Adrenal gland (tissue), 12 donors: ENCODE data around the gene LOXHD1. TPM values are rescaled to one million over a fixed set of nuclear protein-coding genes. Genes with fewer than 3 reads are reported as not detected.

Experiments used
- DNase-seq, 7 donors: peaks; one replicate each; pipeline ENCODE4 v3.0.0-alpha.2; 2019 to 2020
- H3K27ac ChIP-seq, 5 donors: fragments of 200-600 bp; sonication (generic) in 4 of 5; 1 replicate in 3 of 5; 2 replicates in 2 of 5; pipeline versions ENCODE4 v1.5.1 to v1.8.0; 2016 to 2020; ENCODE audit warnings: mild to moderate bottlenecking in 1 of 5
- H3K27me3 ChIP-seq: fragments of 200-600 bp; 2 replicates; pipeline ENCODE4 v1.8.0; 2021
- H3K36me3 ChIP-seq, 2 donors: fragments of 200-600 bp; replicated peaks in 1 of 2; 1 replicate in 1 of 2; 2 replicates in 1 of 2; pipeline versions ENCODE4 v1.5.1 to v1.8.0; 2018 to 2022
- H3K4me1 ChIP-seq, 2 donors: fragments of 200-600 bp; replicated peaks in 1 of 2; 1 replicate in 1 of 2; 2 replicates in 1 of 2; pipeline versions ENCODE4 v1.5.1 to v1.8.0; 2018 to 2021
- H3K4me3 ChIP-seq, 4 donors: fragments of 200-600 bp; sonication (generic) in 3 of 4; one replicate each; pipeline ENCODE4 v1.5.1; 2016 to 2018
- H3K9me3 ChIP-seq, 3 donors: fragments of 200-600 bp; sonication (generic) in 1 of 3; replicated peaks in 1 of 3; 1 replicate in 2 of 3; 2 replicates in 1 of 3; pipeline versions ENCODE4 v1.5.1 to v1.8.0; 2016 to 2021
- POLR2A ChIP-seq, 2 donors: fragments of 450-650 bp; IDR thresholded peaks; one replicate each; pipeline ENCODE4 v1.6.1; 2017; ENCODE audit warnings: antibody characterized with exemption in 2 of 2, mild to moderate bottlenecking in 2 of 2, moderate library complexity in 1 of 2
- WGBS, 4 donors: extraction: QIAGEN DNeasy Blood & Tissue Kit in 2 of 4; methylation state at CpG; one replicate each; pipeline versions ENCODE4 v1.1.5 to v1.1.7; 2013 to 2017; 5-methylcytosine and 5-hydroxymethylcytosine counted together
- intact Hi-C, 2 donors: fragments of 100-400 bp; cut with DNase I; formaldehyde crosslinking; loops; one replicate each; pipeline versions ENCODE4 v1.14.1 to v1.15.0; 2022 to 2023
- polyA plus RNA-seq, 3 donors: library from polyadenylated mRNA; stranded (reverse); fragments of 200-250 nt in 2 of 3; fragments of 350-450 nt in 1 of 3; fragmentation: Illumina TruSeq in 1 of 3; extraction: RNeasy Lipid Tissue Mini Kit (QIAGEN cat#74804) in 1 of 3; gene quantifications; one replicate each; pipeline ENCODE4 v1.2.3, GENCODE V29; 2013 to 2014
- total RNA-seq, 9 donors: library from RNA; depleted of rRNA in 4 of 9; stranded (reverse); fragments of >200 nt in 4 of 9; fragments of 120-200 nt in 1 of 9; fragmentation: NEBNext Ultra II Directional in 1 of 9; extraction: Animal tissue kit (Norgen Biotek cat#: 25700) in 1 of 9; gene quantifications; one replicate each; pipeline versions ENCODE4 v1.1.0 to v1.2.4, GENCODE V29; 2013 to 2023
- TF ChIP-seq, protein P1 (sequence below), 6 experiments: fragments of 450-650 bp in 4 of 6; fragments of 200-600 bp in 2 of 6; sonication (generic) in 1 of 6; IDR thresholded peaks; 1 replicate in 5 of 6; 2 replicates in 1 of 6; pipeline versions ENCODE4 v1.5.1 to v1.8.0; 2016 to 2021; ENCODE audit warnings: antibody characterized with exemption in 6 of 6, mild to moderate bottlenecking in 2 of 6, moderate library complexity in 1 of 6
- donor health status: healthy with polysubstance abuse.
- donor health status: Bipolar disorder and iron deficiency.
- donor health status: DM: yes; HTN: yes; CAD: no.
- donor health status: DM: no; HTN: no; CAD: no.
- donor health status: DM: no; HTN: no; CAD: no.
- donor health status: DM: yes; HTN: yes; CAD: no.

The LOXHD1 gene
- total and polyA plus RNA-seq, 12 donors, result 0.08 to 0.30 (median 0.16) TPM; not detected in 7

DNA sequence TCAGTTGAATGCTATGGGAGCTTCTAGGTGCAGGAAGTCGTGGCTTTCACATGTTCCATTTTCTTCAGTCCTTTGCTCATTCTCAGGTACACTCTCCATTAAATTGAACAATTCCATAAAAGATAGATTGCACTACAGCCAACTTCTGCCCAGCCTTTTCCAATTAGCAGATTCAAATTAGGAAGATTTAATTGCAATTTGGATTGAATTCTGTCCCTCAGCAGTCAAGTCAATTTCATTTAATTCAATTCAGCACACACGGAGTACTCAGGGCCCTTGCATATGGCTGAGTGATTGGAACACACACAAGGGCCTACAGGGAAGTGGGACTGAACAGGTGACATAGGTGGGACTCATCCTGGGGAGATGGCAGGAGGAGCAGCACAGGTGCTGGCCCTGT lies 220.4 kb downstream of the LOXHD1 start:
- Histone ChIP-seq H3K27me3 (no peaks in the 10 kb centered on the region), H3K27ac (no peak overlapping the region), H3K9me3 (no peaks in the 10 kb centered on the region), H3K36me3 (no peaks in the 10 kb centered on the region), H3K4me3 (no peak overlapping the region), H3K4me1 (no peaks in the 10 kb centered on the region)
- 68 to 81% (median 74%) methylated on average over 2 of the region's 2 CpGs for WGBS, 4 donors
- TF ChIP-seq, protein P1, sequence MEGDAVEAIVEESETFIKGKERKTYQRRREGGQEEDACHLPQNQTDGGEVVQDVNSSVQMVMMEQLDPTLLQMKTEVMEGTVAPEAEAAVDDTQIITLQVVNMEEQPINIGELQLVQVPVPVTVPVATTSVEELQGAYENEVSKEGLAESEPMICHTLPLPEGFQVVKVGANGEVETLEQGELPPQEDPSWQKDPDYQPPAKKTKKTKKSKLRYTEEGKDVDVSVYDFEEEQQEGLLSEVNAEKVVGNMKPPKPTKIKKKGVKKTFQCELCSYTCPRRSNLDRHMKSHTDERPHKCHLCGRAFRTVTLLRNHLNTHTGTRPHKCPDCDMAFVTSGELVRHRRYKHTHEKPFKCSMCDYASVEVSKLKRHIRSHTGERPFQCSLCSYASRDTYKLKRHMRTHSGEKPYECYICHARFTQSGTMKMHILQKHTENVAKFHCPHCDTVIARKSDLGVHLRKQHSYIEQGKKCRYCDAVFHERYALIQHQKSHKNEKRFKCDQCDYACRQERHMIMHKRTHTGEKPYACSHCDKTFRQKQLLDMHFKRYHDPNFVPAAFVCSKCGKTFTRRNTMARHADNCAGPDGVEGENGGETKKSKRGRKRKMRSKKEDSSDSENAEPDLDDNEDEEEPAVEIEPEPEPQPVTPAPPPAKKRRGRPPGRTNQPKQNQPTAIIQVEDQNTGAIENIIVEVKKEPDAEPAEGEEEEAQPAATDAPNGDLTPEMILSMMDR (IDR thresholded peaks at IDR 0.05), result no peak
- no peak for TF ChIP-seq POLR2A (IDR thresholded peaks at IDR 0.05)
- intact Hi-C loops, result no loop called here
- no peak for DNase-seq

DNA sequence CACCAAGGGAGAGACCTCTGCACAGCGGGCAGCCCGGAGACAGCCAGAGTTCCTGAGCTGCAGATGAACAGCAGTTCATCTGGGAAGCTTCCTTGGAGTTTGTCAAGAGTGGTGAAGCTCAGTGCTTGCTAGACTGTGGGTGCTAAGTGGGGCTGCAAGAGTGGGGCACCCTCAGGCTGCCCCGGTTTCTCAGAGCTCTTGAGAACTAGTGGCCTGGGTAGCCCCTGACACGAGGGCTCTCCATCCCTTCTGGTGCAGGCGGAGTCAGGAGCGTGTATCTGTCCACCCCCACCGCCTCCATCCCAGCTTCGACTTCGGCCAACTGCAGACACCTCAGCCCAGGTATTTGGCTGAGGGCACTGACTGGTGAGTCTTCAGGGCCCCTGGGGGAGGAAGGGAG lies 222.0 kb downstream of the LOXHD1 start:
- WGBS, 4 donors, result 86 to 92% (median 91%) methylated on average over 1 to 9 of the region's 9 CpGs
- Histone ChIP-seq H3K4me1 (no peaks in the 10 kb centered on the region), H3K4me3 (no peak overlapping the region), H3K9me3 (no peaks in the 10 kb centered on the region), H3K27me3 (no peaks in the 10 kb centered on the region), H3K36me3 (no peaks in the 10 kb centered on the region), H3K27ac (no peak overlapping the region)
- no peak for DNase-seq
- TF ChIP-seq POLR2A (IDR thresholded peaks at IDR 0.05), result no peak
- TF ChIP-seq, protein P1 (IDR thresholded peaks at IDR 0.05), result no peak
- intact Hi-C loops, result no loop called here

GRCh38 chr18:46434629-46435028 lies 222.4 kb downstream of the LOXHD1 start:
- Histone ChIP-seq H3K27me3 (no peaks in the 10 kb centered on the region), H3K27ac (no peak overlapping the region), H3K9me3 (no peaks in the 10 kb centered on the region), H3K4me3 (no peak overlapping the region), H3K36me3 (no peaks in the 10 kb centered on the region), H3K4me1 (no peaks in the 10 kb centered on the region)
- intact Hi-C loops, result no loop called here
- no peak for TF ChIP-seq POLR2A (IDR thresholded peaks at IDR 0.05)
- TF ChIP-seq, protein P1 (IDR thresholded peaks at IDR 0.05), result no peak
- 88 to 94% (median 92%) methylated on average over 3 of the region's 3 CpGs for WGBS, 4 donors
- no peak for DNase-seq

DNA sequence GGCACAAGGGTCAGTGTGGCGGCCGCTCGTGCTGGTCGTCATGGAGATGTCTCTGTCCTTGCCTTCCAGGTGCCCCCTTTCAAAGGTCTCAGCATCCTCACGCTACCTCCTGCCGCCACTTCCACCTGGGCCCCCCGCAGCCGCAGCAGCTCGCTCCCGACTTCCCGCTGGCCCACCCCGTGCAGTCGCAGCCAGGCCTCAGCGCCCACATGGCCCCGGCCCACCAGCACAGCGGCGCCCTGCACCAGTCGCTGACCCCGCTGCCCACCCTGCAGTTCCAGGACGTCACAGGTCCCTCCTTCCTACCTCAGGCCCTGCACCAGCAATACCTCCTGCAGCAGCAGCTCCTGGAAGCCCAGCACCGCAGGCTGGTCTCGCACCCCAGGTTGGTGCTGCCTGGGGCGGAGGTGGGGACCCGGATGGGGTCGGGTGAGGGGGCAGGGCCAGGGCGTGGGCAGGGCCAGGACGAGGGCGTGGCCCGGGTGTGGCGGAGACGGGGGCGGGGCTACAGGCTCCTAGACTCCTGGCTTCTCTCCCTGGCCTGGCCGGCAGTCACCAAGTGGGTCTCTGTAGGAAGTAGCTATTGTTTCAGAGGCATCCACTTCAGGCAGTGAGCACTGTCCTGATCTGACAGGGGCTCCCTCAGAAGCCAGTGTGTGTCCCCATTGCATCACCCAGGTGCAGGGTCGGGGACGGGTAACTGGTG lies 223.7 kb downstream of the LOXHD1 start:
- H3K9me3 ChIP-seq, result no peaks in the 10 kb centered on the region
- no peak for TF ChIP-seq POLR2A (IDR thresholded peaks at IDR 0.05)
- TF ChIP-seq, protein P1 (IDR thresholded peaks at IDR 0.05), result no peak
- H3K4me3 ChIP-seq, result no peak overlapping the region
- no peaks in the 10 kb centered on the region for H3K4me1 ChIP-seq
- H3K27ac ChIP-seq, result no peak overlapping the region
- no peaks in the 10 kb centered on the region for H3K36me3 ChIP-seq
- intact Hi-C loops, result no loop called here
- DNase-seq, result no peak
- WGBS, 4 donors, result 60 to 81% (median 63%) methylated on average over 20 to 35 of the region's 35 CpGs
- H3K27me3 ChIP-seq, result no peaks in the 10 kb centered on the region
